Gastroesophageal sphincter (tissue), 3 donors: ENCODE measurements around the gene DNAH7.

Experiments
- CTCF ChIP-seq, 4 experiments: fragments of 200-600 bp in 2 of 4; fragments of 450-650 bp in 2 of 4; sonication (generic) in 1 of 4; IDR thresholded peaks; one replicate each; pipeline ENCODE4 v1.5.1; 2017 to 2019; ENCODE audit warnings: antibody characterized with exemption in 4 of 4, mild to moderate bottlenecking in 2 of 4, moderate library complexity in 2 of 4
- EP300 ChIP-seq: sonication (generic); formaldehyde crosslinking; IDR thresholded peaks from one replicate; pipeline ENCODE4 v1.6.1; 2017; ENCODE audit warnings: antibody characterized with exemption, mild to moderate bottlenecking
- POLR2A ChIP-seq, 2 donors: fragments of 450-650 bp; IDR thresholded peaks; one replicate each; pipeline ENCODE4 v1.6.1; 2017; ENCODE audit warnings: antibody characterized with exemption in 2 of 2, mild to moderate bottlenecking in 2 of 2, moderate library complexity in 1 of 2
- POLR2AphosphoS5 ChIP-seq: sonication (generic); formaldehyde crosslinking; IDR thresholded peaks from one replicate; pipeline ENCODE4 v1.6.1; 2017; ENCODE audit warnings: antibody characterized with exemption

- TF ChIP-seq CTCF (IDR thresholded peaks at IDR 0.05) (no peak), POLR2AphosphoS5 (no peak), POLR2A (IDR thresholded peaks at IDR 0.05) (no peak), EP300 (no peak)
Measured at GRCh38 chr2:195824478-195824877, 244.2 kb downstream of the DNAH7 start.
